SK-N-MC (cell line): ENCODE data around the gene TAB2.

ENCODE experiments used
- EZH2 ChIP-seq: fragments of 200-600 bp; sonication (generic); IDR thresholded peaks from one replicate; pipeline ENCODE4 v1.6.1; 2017; ENCODE audit warnings: antibody characterized with exemption
- FOXP2 ChIP-seq: optimal IDR thresholded peaks from 2 replicates; pipeline ENCODE3; 2011; ENCODE audit warnings: mild to moderate bottlenecking, moderate library complexity; ENCODE audit not compliant: insufficient read depth; ENCODE audit errors: extremely low read length, control extremely low read depth
- POLR2AphosphoS5 ChIP-seq: IDR thresholded peaks from 2 replicates; pipeline ENCODE4 v1.6.1; 2012; ENCODE audit warnings: mild to moderate bottlenecking, low read depth, low read length, borderline replicate concordance

GRCh38 chr6:149306967-149307366 is 10.5 kb upstream of the TAB2 start:
- no peak for TF ChIP-seq POLR2AphosphoS5
- no peak for TF ChIP-seq EZH2
- no peak for TF ChIP-seq FOXP2
